Gastrocnemius medialis (tissue), 4 donors: Measurements from ENCODE around the gene BMPR1B.

ENCODE experiments used
- CTCF ChIP-seq, 5 experiments: fragments of 450-650 bp in 3 of 5; fragments of 200-600 bp in 2 of 5; sonication (generic) in 2 of 5; IDR thresholded peaks in 4 of 5; conservative IDR thresholded peaks in 1 of 5; 1 replicate in 4 of 5; 2 replicates in 1 of 5; pipeline ENCODE4 v1.5.1; 2016 to 2019; ENCODE audit warnings: antibody characterized with exemption in 5 of 5, mild to moderate bottlenecking in 3 of 5, moderate library complexity in 3 of 5
- POLR2A ChIP-seq, 2 donors: fragments of 450-650 bp; IDR thresholded peaks; one replicate each; pipeline ENCODE4 v1.6.1; 2017; ENCODE audit warnings: antibody characterized with exemption in 2 of 2, mild to moderate bottlenecking in 2 of 2, moderate library complexity in 2 of 2

DNA sequence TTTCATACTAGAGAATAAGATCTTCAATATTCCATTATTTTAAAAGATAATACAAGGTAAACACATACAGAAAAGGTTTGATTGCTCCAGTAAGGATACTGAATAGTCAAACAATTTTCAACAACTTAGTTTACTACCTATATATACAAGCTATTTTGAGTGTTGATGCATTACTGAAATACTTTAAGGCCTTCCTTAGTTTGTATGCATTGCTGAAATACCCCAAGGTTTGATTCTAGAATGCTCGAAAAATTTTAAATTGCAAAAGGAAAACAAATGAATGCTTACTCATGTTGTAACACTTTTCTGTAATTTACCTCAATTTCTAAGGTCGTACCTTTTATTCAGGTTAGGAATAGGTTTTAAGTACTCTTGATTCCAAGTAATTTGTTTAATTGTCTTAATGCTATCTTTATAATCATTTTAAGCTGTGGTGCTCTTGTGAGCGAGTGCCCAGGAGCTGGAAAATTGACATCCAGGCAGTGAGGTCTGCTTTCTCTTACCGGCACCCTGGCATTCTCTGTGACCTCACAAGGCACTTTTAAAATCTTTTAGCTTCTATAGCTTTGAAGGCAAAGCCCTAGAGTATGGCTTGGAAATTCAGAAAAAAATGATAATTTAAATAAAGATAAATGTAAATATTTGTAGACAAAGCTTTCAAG lies 114.0 kb downstream of the BMPR1B start:
- TF ChIP-seq POLR2A (IDR thresholded peaks at IDR 0.05) = no peak
- TF ChIP-seq CTCF (IDR thresholded peaks at IDR 0.05 in 4 of 5, conservative IDR thresholded peaks at IDR 0.05 in 1 of 5) = no peak
